K562 (cell line): ENCODE results near the gene PRR5. TPM values are rescaled to one million over a fixed set of nuclear protein-coding genes. Genes with fewer than 3 reads are reported as not detected.

Experiments
- ATAC-seq: fragments of 200-7000 bp; cut with Tn5 transposase; 3 replicates; pipeline ENCODE4 v1.9.1; 2020; ENCODE audit warnings: moderate library complexity
- BruUV-seq: library from RNA; stranded (reverse); fragments of 400-500 nt; replicated peaks from 2 replicates; lab custom pipeline; 2021; lab: Mats Ljungman, UMichigan
- CTCF ChIA-PET: fragments of 300-600 bp; formaldehyde crosslinking; extraction: SDS; loops from one replicate; lab custom pipeline; 2021; ENCODE audit warnings: low intra/inter-chr PET ratio; lab: Yijun Ruan, JAX
- POLR2A ChIA-PET: fragments of 300-600, 350-650 bp; sonication (Branson Sonifier 250); formaldehyde crosslinking; extraction: SDS; loops from one replicate; lab custom pipeline; 2021; ENCODE audit warnings: antibody characterized with exemption, inconsistent platforms; lab: Yijun Ruan, JAX
- DNase-seq, 4 experiments: peaks; one replicate each; pipeline versions ENCODE4 v3.0.0 to v3.0.0-alpha.2; 2011 to 2018; ENCODE audit warnings: low spot score in 3 of 4, mixed read lengths in 3 of 4; ENCODE audit errors: extremely low read depth in 1 of 4
- FAIRE-seq: peaks from 2 replicates; lab custom pipeline; 2011; peaks lifted over from hg19 to GRCh38; lab: Jason Lieb, UNC
- H2AFZ ChIP-seq: 2 replicates; pipeline ENCODE4 v1.6.0; 2011; ENCODE audit warnings: low read depth, low read length, control low read depth, inconsistent platforms
- H3K27ac ChIP-seq: fragments of 200-600 bp; 3 replicates; pipeline ENCODE4 v1.8.0; 2011; ENCODE audit warnings: low read depth, mild to moderate bottlenecking, control low read depth, inconsistent platforms, low read length, moderate library complexity, mixed read lengths; ENCODE audit errors: extremely low read depth
- H3K27me3 ChIP-seq, 2 experiments: fragments of 300-600 bp in 1 of 2; 2 replicates in 1 of 2; 3 replicates in 1 of 2; pipeline versions ENCODE4 v1.6.0 to v1.8.0; 2011; ENCODE audit warnings: inconsistent platforms in 2 of 2, low read length in 2 of 2, mild to moderate bottlenecking in 1 of 2, mixed read lengths in 1 of 2, moderate library complexity in 1 of 2; ENCODE audit not compliant: control insufficient read depth in 2 of 2, insufficient read depth in 2 of 2
- H3K36me3 ChIP-seq: fragments of 300-600 bp; 3 replicates; pipeline ENCODE4 v1.8.0; 2011; ENCODE audit warnings: mild to moderate bottlenecking, low read length, inconsistent platforms; ENCODE audit not compliant: control insufficient read depth, insufficient read depth
- H3K4me1 ChIP-seq, 2 experiments: fragments of 200-600 bp in 1 of 2; replicated peaks in 1 of 2; 2 replicates in 1 of 2; 3 replicates in 1 of 2; pipeline versions ENCODE4 v1.5.1 to v1.8.0; 2011; ENCODE audit warnings: inconsistent platforms in 2 of 2, low read length in 2 of 2, mild to moderate bottlenecking in 1 of 2, mixed read lengths in 1 of 2, moderate library complexity in 1 of 2; ENCODE audit not compliant: control insufficient read depth in 2 of 2, insufficient read depth in 2 of 2
- H3K4me2 ChIP-seq: 2 replicates; pipeline ENCODE4 v1.6.1; 2011; ENCODE audit warnings: low read length, control low read depth, inconsistent platforms, mixed read lengths; ENCODE audit not compliant: insufficient read depth
- H3K4me3 ChIP-seq: fragments of 200-600 bp; sonication (generic), shearing (Covaris generic); 2 replicates; pipeline ENCODE4 v1.5.1; 2016; ENCODE audit warnings: control low read depth, inconsistent platforms
- H3K79me2 ChIP-seq: fragments of 200-600 bp; 3 replicates; pipeline ENCODE4 v1.8.0; 2011; ENCODE audit warnings: low read length, inconsistent platforms; ENCODE audit not compliant: control insufficient read depth, insufficient read depth
- H3K9ac ChIP-seq, 2 experiments: 2 replicates each; pipeline versions ENCODE4 v1.6.0 to v1.6.1; 2011; ENCODE audit warnings: low read depth in 2 of 2, low read length in 2 of 2, control low read depth in 1 of 2, inconsistent platforms in 1 of 2, mild to moderate bottlenecking in 1 of 2, mixed read lengths in 1 of 2; ENCODE audit not compliant: insufficient read depth in 1 of 2
- H3K9me1 ChIP-seq: one replicate; pipeline ENCODE4 v1.6.0; 2011; ENCODE audit warnings: inconsistent platforms, mild to moderate bottlenecking, low read length, moderate library complexity; ENCODE audit not compliant: control insufficient read depth, insufficient read depth
- H3K9me3 ChIP-seq: replicated peaks from 2 replicates; pipeline ENCODE4 v1.5.1; 2011; ENCODE audit warnings: low read depth, low read length, inconsistent platforms; ENCODE audit not compliant: control insufficient read depth, insufficient read depth
- H4K20me1 ChIP-seq: replicated peaks from 2 replicates; pipeline ENCODE4 v1.6.1; 2011; ENCODE audit warnings: low read length, inconsistent platforms, mixed read lengths; ENCODE audit not compliant: control insufficient read depth, insufficient read depth
- PRMT5 ChIP-seq: sonication (generic); formaldehyde crosslinking; IDR thresholded peaks from 2 replicates; pipeline ENCODE4 v1.5.0; 2020; ENCODE audit warnings: missing genetic modification reagents
- ZBTB7A ChIP-seq: IDR thresholded peaks from 2 replicates; pipeline ENCODE4 v1.6.1; 2011; ENCODE audit warnings: low read depth, mild to moderate bottlenecking, low read length, moderate library complexity, borderline replicate concordance; ENCODE audit not compliant: control insufficient read depth
- WGBS: fragments of 100-300 bp; shearing (Covaris generic); methylation state at CpG from one replicate; pipeline ENCODE4 v1.1.6; 2016; ENCODE audit warnings: low coverage, mixed read lengths; ENCODE audit not compliant: insufficient coverage; ENCODE audit errors: missing lambda C conversion rate; 5-methylcytosine and 5-hydroxymethylcytosine counted together
- in situ Hi-C: fragments of 300-500 bp; cut with MboI; formaldehyde crosslinking; loops from 4 replicates; pipeline ENCODE4 v1.15.0; 2018; ENCODE audit warnings: inconsistent platforms, mixed read lengths
- intact Hi-C: fragments of 100-400 bp; cut with micrococcal nuclease; formaldehyde crosslinking; loops from 2 replicates; pipeline ENCODE4 v1.14.2; 2022
- polyA plus RNA-seq, 8 experiments: library from polyadenylated mRNA; depleted of rRNA in 4 of 8; stranded (reverse) in 5 of 8; unstranded in 3 of 8; fragments of >200 nt; fragmentation: Nextera tagmentation in 2 of 8; fragmentation: Illumina TruSeq in 1 of 8; extraction: Ambion mirVana in 2 of 8; extraction: Trizol in 1 of 8; gene quantifications; 2 replicates each; pipeline versions ENCODE4 v1.2.1 to v1.2.3, GENCODE V29; 2011 to 2014; ENCODE audit warnings: inconsistent platforms in 1 of 8, missing spikeins in 1 of 8
- total RNA-seq, 7 experiments: library from RNA; depleted of rRNA in 6 of 7; stranded (reverse); fragments of >200 nt in 6 of 7; fragmentation: Illumina TruSeq in 2 of 7; extraction: Trizol in 2 of 7; gene quantifications; 2 replicates each; pipeline versions ENCODE4 v1.2.1 to v1.2.3, GENCODE V29; 2011 to 2021; ENCODE audit warnings: low replicate concordance in 1 of 7
- TF ChIP-seq, protein P1 (sequence below): sonication (generic); formaldehyde crosslinking; IDR thresholded peaks from 2 replicates; pipeline ENCODE4 v1.8.1; 2023; ENCODE audit warnings: mild to moderate bottlenecking, missing genetic modification reagents, moderate library complexity
- TF ChIP-seq, protein P2 (sequence below): fragments of 200-800 bp; sonication (Bioruptor generic); IDR thresholded peaks from 2 replicates; pipeline ENCODE4 v1.6.1; 2017; ENCODE audit warnings: missing genetic modification characterization, missing compliant biosample characterization
- TF ChIP-seq, protein P3 (sequence below), 3 experiments: IDR thresholded peaks in 2 of 3; conservative IDR thresholded peaks in 1 of 3; 2 replicates each; pipeline ENCODE4 v1.5.1; 2011 to 2012; ENCODE audit warnings: low read length in 3 of 3, mild to moderate bottlenecking in 3 of 3, control low read depth in 2 of 3, improper control_type of control experiment in 1 of 3, inconsistent platforms in 1 of 3, low read depth in 1 of 3, mixed read lengths in 1 of 3, moderate library complexity in 1 of 3; ENCODE audit not compliant: insufficient read depth in 2 of 3

Gene PRR5
- total and polyA plus RNA-seq, 9 of the 15 experiments (the other 6 are each of a cell fraction or from before 2014, with no cell fraction given): 0.13 to 21.0 (median 7.5) TPM

GRCh38 chr22:44667829-44668189 lies 34.2 kb upstream of the PRR5 start (continued):
- TF ChIP-seq, protein P1, sequence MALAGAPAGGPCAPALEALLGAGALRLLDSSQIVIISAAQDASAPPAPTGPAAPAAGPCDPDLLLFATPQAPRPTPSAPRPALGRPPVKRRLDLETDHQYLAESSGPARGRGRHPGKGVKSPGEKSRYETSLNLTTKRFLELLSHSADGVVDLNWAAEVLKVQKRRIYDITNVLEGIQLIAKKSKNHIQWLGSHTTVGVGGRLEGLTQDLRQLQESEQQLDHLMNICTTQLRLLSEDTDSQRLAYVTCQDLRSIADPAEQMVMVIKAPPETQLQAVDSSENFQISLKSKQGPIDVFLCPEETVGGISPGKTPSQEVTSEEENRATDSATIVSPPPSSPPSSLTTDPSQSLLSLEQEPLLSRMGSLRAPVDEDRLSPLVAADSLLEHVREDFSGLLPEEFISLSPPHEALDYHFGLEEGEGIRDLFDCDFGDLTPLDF (CRISPR knock-in tag): no peak
- TF ChIP-seq, all 486 proteins: peak for 1

DNA sequence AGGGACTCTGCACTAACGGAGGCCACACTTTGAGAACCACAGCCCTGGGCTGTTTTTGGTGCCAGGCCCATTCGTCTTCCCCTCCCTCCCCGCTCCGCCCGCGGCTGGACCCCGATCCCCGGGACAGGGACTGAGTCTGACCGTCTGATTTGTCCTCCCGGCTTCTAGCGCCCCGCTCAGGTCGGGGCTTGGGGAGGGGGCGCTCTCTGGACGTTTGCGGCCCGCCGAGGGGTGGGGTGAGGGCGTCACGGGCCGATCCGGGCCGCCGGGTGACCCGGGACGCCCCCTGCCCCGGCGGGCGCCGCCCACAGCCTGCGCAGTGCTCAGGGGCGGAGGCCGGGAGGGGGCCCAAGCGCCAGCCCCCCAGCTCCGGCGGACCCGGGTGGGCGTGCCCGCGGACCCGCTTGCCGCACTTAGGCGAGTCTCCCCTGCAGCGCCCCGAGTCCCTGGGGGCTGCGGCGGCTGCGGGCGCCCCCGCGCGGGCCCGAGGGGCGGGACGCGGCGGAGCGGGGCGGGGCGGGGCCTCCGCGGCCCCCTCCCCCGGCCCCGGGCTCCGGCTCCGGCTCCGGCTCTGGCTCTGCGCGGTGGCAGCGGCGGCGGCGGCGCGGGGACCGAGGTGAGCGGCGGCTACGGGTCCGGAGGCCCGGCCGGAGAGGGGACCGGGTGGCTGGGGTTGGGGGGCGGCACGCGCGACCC lies 33.7 kb upstream of the PRR5 start:
- ATAC-seq: peak; percentile 44
- DNase-seq: peak in 3 of 4 experiments; percentile 45 to 80 (median 79)
- no peak for TF ChIP-seq PRMT5 (CRISPR knock-in tag)
- TF ChIP-seq, protein P2, sequence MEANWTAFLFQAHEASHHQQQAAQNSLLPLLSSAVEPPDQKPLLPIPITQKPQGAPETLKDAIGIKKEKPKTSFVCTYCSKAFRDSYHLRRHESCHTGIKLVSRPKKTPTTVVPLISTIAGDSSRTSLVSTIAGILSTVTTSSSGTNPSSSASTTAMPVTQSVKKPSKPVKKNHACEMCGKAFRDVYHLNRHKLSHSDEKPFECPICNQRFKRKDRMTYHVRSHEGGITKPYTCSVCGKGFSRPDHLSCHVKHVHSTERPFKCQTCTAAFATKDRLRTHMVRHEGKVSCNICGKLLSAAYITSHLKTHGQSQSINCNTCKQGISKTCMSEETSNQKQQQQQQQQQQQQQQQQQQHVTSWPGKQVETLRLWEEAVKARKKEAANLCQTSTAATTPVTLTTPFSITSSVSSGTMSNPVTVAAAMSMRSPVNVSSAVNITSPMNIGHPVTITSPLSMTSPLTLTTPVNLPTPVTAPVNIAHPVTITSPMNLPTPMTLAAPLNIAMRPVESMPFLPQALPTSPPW (CRISPR knock-in tag): peak; percentile 46
- TF ChIP-seq ZBTB7A: peak; percentile 55; the same call in 1 of the 2 replicates
- TF ChIP-seq, protein P3, sequence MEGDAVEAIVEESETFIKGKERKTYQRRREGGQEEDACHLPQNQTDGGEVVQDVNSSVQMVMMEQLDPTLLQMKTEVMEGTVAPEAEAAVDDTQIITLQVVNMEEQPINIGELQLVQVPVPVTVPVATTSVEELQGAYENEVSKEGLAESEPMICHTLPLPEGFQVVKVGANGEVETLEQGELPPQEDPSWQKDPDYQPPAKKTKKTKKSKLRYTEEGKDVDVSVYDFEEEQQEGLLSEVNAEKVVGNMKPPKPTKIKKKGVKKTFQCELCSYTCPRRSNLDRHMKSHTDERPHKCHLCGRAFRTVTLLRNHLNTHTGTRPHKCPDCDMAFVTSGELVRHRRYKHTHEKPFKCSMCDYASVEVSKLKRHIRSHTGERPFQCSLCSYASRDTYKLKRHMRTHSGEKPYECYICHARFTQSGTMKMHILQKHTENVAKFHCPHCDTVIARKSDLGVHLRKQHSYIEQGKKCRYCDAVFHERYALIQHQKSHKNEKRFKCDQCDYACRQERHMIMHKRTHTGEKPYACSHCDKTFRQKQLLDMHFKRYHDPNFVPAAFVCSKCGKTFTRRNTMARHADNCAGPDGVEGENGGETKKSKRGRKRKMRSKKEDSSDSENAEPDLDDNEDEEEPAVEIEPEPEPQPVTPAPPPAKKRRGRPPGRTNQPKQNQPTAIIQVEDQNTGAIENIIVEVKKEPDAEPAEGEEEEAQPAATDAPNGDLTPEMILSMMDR (IDR thresholded peaks at IDR 0.05 in 2 of 3, conservative IDR thresholded peaks at IDR 0.05 in 1 of 3; ENCODE audit: insufficient read depth in 2 of 3, low read depth in 1 of 3, low read length in 3 of 3): 0 out of 6 replicates have a peak, but pooled peaks of 1 of the 3 experiments have one; percentile 1
- no peak for FAIRE-seq
- H3K36me3 ChIP-seq: no peaks in the 10 kb centered on the region
- peak overlapping the region in 1 of 2 experiments; percentile 74; a peak in 2 of 4 replicates for H3K9ac ChIP-seq
- no peak overlapping the region for H3K4me2 ChIP-seq
- peaks cover 0 to 24% of the 10 kb centered on the region in 2 experiments; a peak in 3 of 5 replicates for H3K4me1 ChIP-seq
- peak overlapping the region; percentile 37 for H3K4me3 ChIP-seq
- peaks cover 0 to 4% of the 10 kb centered on the region in 2 experiments; a peak in 2 of 5 replicates for H3K27me3 ChIP-seq
- in situ Hi-C loops: no loop called here
- intact Hi-C loops: no loop called here
- no peak overlapping the region for H3K27ac ChIP-seq
- no peak overlapping the region for H2AFZ ChIP-seq
- no peaks in the 10 kb centered on the region for H3K79me2 ChIP-seq
- BruUV-seq: no TSS peak
- H3K9me1 ChIP-seq: no peaks in the 10 kb centered on the region
- POLR2A ChIA-PET: no interaction called here
- H4K20me1 ChIP-seq: no peaks in the 10 kb centered on the region
- H3K9me3 ChIP-seq: no peaks in the 10 kb centered on the region
- CTCF ChIA-PET: no interaction called here
- WGBS: 0% methylated on average over 6 of the region's 87 CpGs
